22Rv1 (cell line): ENCODE results near the gene RAP2C.
A peak's percentile ranks its signal among the peaks of the same experiment; 100 is the strongest.

Source experiments
- H3K27ac ChIP-seq: fragments of 450-650 bp; 2 replicates; pipeline ENCODE4 v1.5.1; 2017
- CTCF ChIP-seq: fragments of 450-650 bp; IDR thresholded peaks from 2 replicates; pipeline ENCODE4 v1.5.1; 2017; ENCODE audit warnings: mild to moderate bottlenecking
- ZFX ChIP-seq: fragments of 450-650 bp; IDR thresholded peaks from 2 replicates; pipeline ENCODE4 v1.6.1; 2017; ENCODE audit warnings: antibody characterized with exemption, borderline replicate concordance

RAP2C gene

GRCh38 chrX:132219343-132219768, at the start of gene RAP2C:
Gene RAP2C (minus strand): TSS chrX:132219447. CDS start chrX:132217268, 2,179 bp downstream.
- TF ChIP-seq CTCF (peak; percentile 76), ZFX (no peak)
- peak within 1 kb of the TSS; percentile 86 for H3K27ac ChIP-seq

- H3K27ac ChIP-seq: no peak overlapping the region
- TF ChIP-seq CTCF: no peak
Observed at GRCh38 chrX:132267392-132267791, 48.1 kb upstream of the RAP2C start.

- TF ChIP-seq CTCF (no peak), ZFX (no peak)
- no peak overlapping the region for H3K27ac ChIP-seq
Observed at GRCh38 chrX:132266583-132267355, 47.5 kb upstream of the RAP2C start.

GRCh38 chrX:132263127-132263526, 43.9 kb upstream of the RAP2C start:
- no peak overlapping the region for H3K27ac ChIP-seq
- TF ChIP-seq ZFX (no peak), CTCF (no peak)

GRCh38 chrX:132258509-132258908, 39.3 kb upstream of the RAP2C start:
- TF ChIP-seq ZFX: no peak
- no peak for TF ChIP-seq CTCF
- no peak overlapping the region for H3K27ac ChIP-seq

GRCh38 chrX:132257116-132257515, 37.9 kb upstream of the RAP2C start:
- TF ChIP-seq CTCF (no peak), ZFX (no peak)
- H3K27ac ChIP-seq: no peak overlapping the region

- no peak overlapping the region for H3K27ac ChIP-seq
- TF ChIP-seq CTCF (no peak), ZFX (no peak)
Observed at GRCh38 chrX:132236121-132236520, 16.9 kb upstream of the RAP2C start.
